ENCODE data around the gene UFD1. TPM values are rescaled to one million over a fixed set of nuclear protein-coding genes. Genes with fewer than 3 reads are reported as not detected.

UFD1 gene
- total RNA-seq, 1 experiment from 2014 or later = 158 TPM

DNA sequence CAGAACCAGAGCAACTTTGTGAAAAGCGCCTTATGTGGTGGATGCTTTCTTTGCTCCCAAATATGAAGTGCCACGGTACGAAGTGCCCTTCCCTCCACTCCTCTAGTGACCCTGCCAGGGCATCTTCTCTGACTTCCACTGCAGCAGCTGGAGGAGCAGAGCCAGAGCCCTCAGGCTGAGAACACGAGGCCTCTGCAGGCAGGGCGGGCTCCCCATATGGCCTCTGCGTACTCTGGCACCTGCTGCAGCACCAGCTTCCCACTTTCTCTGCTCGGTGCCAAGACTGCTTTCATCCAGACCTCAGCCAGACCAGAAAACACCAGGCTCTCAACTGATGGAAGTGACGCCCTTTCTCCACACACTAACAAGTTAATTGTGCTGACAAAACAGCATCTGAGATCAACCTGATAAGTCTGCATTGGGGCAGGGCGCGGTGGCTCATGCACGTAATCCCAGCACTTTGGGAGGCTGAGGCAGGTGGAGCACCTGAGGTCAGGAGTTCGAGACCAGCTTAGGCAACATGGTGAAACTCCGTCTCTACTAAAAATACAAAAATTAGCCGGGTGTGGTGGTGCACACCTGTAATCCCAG is 12.8 kb downstream of the UFD1 start:
- no peak for DNase-seq (ENCODE audit: low read depth in 1 of 2, low spot score in 2 of 2)
- Histone ChIP-seq H3K27ac (no peak overlapping the region), H3K9me3 (replicated peaks) (no peaks in the 10 kb centered on the region), H3K36me3 (peaks cover 89% of the 10 kb centered on the region), H3K4me1 (replicated peaks) (peaks cover 24% of the 10 kb centered on the region), H3K4me3 (no peak overlapping the region), H3K27me3 (replicated peaks) (no peaks in the 10 kb centered on the region)

- no peaks in the 10 kb centered on the region for H3K27me3 ChIP-seq (replicated peaks)
- DNase-seq (ENCODE audit: low read depth in 1 of 2, low spot score in 2 of 2) = no peak
- no peaks in the 10 kb centered on the region for H3K9me3 ChIP-seq (replicated peaks)
- H3K27ac ChIP-seq = no peak overlapping the region; the same call in 1 of the 2 replicates
- peaks cover 86% of the 10 kb centered on the region for H3K36me3 ChIP-seq
- no peak overlapping the region for H3K4me3 ChIP-seq
- H3K4me1 ChIP-seq (replicated peaks) = peaks cover 24% of the 10 kb centered on the region
Observed at GRCh38 chr22:19464975-19465374, 14.0 kb downstream of the UFD1 start.

DNA sequence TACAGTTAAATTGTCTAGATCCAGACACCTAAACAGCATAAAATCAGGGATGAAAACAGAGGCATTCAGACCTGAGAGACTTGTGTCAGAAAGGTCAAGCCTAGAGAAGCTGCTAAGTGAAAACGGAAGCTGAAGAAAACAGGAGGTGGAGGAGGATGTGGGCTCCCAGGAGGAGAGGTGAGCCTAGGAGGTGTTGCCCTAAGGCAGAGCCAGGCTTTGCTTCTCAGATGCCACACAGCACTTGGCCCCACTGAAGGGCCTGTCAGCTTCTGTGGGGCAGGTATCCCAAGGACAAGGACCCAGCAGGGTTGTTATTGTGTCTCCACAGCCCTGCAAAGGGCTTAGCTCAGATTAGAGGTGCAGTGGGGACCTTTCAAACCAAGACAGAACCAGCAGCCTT is 14.4 kb downstream of the UFD1 start:
- H3K27ac ChIP-seq = peak overlapping the region; percentile 44
- H3K4me3 ChIP-seq = no peak overlapping the region
- no peak for DNase-seq (ENCODE audit: low read depth in 1 of 2, low spot score in 2 of 2)
- no peaks in the 10 kb centered on the region for H3K9me3 ChIP-seq (replicated peaks)
- H3K36me3 ChIP-seq = peaks cover 84% of the 10 kb centered on the region
- no peaks in the 10 kb centered on the region for H3K27me3 ChIP-seq (replicated peaks)
- peaks cover 24% of the 10 kb centered on the region for H3K4me1 ChIP-seq (replicated peaks)

- Histone ChIP-seq H3K27ac (peak overlapping the region; percentile 44), H3K4me3 (no peak overlapping the region), H3K4me1 (replicated peaks) (peaks cover 24% of the 10 kb centered on the region), H3K9me3 (replicated peaks) (no peaks in the 10 kb centered on the region), H3K27me3 (replicated peaks) (no peaks in the 10 kb centered on the region), H3K36me3 (peaks cover 82% of the 10 kb centered on the region)
- peak; percentile 83 for DNase-seq (ENCODE audit: low read depth in 1 of 2, low spot score in 2 of 2)
Observed at GRCh38 chr22:19463491-19464469, 15.2 kb downstream of the UFD1 start.

DNA sequence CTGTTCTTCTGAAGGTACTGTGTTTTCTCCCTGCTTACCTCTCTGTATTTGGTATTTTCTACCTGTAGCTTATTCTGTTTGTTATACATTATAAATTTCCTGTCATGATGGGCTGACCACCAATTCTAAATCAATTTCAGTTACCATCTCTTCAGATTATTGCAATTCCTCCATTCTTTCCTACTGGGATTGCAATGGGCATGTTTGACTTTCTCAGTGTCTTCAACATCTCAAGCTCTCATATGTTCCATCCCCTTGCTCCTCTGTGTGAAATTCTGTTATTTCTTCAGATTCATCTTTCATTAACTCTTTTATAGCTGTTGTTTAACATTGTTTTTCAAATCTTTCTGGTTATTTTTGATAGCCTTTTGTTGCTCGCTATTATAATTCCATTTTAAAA is 16.0 kb downstream of the UFD1 start:
- Histone ChIP-seq H3K27ac (peak overlapping the region; percentile 9), H3K4me1 (replicated peaks) (peaks cover 26% of the 10 kb centered on the region), H3K27me3 (replicated peaks) (no peaks in the 10 kb centered on the region), H3K4me3 (no peak overlapping the region), H3K9me3 (replicated peaks) (no peaks in the 10 kb centered on the region), H3K36me3 (peaks cover 82% of the 10 kb centered on the region)
- no peak for DNase-seq (ENCODE audit: low read depth in 1 of 2, low spot score in 2 of 2)

DNA sequence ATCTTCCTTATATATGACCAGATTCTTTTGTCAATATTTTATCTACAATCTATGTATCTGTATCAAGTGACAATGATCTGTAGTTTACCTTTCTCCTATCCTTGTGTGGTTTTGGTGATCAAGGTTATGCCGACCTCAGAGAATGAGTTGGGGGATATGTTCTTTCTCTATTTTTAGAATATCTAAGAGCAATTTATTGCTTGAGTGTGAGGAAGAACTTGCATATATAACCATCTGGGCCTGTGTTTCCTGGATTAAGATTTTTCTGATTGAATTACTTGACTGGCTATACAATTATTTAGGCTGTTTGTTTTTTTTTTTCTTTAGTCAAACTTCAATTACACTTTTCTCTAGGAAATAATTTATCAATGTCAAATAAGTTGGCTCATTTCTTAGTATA is 17.5 kb downstream of the UFD1 start:
- no peak overlapping the region for H3K4me3 ChIP-seq

DNA sequence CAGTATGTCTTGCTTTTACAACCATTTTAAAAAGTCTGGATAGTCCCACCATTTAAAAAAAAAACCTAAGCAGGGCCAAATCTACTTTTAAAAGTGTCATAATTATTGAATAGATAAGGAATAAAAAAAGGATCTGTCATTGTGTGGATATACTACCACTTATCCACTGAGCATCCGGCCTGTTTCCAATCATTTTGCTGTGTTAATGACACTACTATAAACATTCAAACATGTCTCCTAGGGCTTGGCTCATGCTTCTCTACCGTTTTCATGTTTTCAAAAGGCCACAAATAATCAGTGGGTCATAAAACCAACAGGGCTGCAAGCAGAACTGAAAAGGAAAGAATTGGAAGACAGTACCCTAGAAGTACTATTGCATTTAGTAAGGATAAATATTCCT is 19.0 kb downstream of the UFD1 start:
- Histone ChIP-seq H3K4me1 (replicated peaks) (peaks cover 54% of the 10 kb centered on the region), H3K9me3 (replicated peaks) (no peaks in the 10 kb centered on the region), H3K27me3 (replicated peaks) (no peaks in the 10 kb centered on the region), H3K36me3 (peaks cover 82% of the 10 kb centered on the region), H3K4me3 (no peak overlapping the region), H3K27ac (no peak overlapping the region)
- DNase-seq (ENCODE audit: low read depth in 1 of 2, low spot score in 2 of 2) = no peak

More for the DNA sequence above, 17.5 kb downstream of the UFD1 start:
- no peak for DNase-seq (ENCODE audit: low read depth in 1 of 2, low spot score in 2 of 2)
- peaks cover 41% of the 10 kb centered on the region for H3K4me1 ChIP-seq (replicated peaks)
- H3K36me3 ChIP-seq = peaks cover 82% of the 10 kb centered on the region
- no peak overlapping the region for H3K27ac ChIP-seq
- no peaks in the 10 kb centered on the region for H3K9me3 ChIP-seq (replicated peaks)
- H3K27me3 ChIP-seq (replicated peaks) = no peaks in the 10 kb centered on the region

- Histone ChIP-seq H3K27me3 (replicated peaks) (no peaks in the 10 kb centered on the region), H3K36me3 (peaks cover 88% of the 10 kb centered on the region), H3K4me3 (no peak overlapping the region), H3K27ac (no peak overlapping the region), H3K9me3 (replicated peaks) (no peaks in the 10 kb centered on the region), H3K4me1 (replicated peaks) (peaks cover 41% of the 10 kb centered on the region)
- DNase-seq (ENCODE audit: low read depth in 1 of 2, low spot score in 2 of 2) = no peak
Observed at GRCh38 chr22:19457828-19458428, 21.1 kb downstream of the UFD1 start.

GRCh38 chr22:19456541-19456940 is 22.5 kb downstream of the UFD1 start:
- DNase-seq (ENCODE audit: low read depth in 1 of 2, low spot score in 2 of 2) = peak; percentile 60 to 83
- Histone ChIP-seq H3K9me3 (replicated peaks) (no peaks in the 10 kb centered on the region), H3K4me1 (replicated peaks) (peaks cover 39% of the 10 kb centered on the region), H3K27me3 (replicated peaks) (no peaks in the 10 kb centered on the region), H3K36me3 (peaks cover 91% of the 10 kb centered on the region), H3K4me3 (no peak overlapping the region), H3K27ac (peak overlapping the region; percentile 82)

- no peaks in the 10 kb centered on the region for H3K27me3 ChIP-seq (replicated peaks)
- peak; percentile 64 to 86 for DNase-seq (ENCODE audit: low read depth in 1 of 2, low spot score in 2 of 2)
- peak overlapping the region; percentile 82 for H3K27ac ChIP-seq
- H3K4me3 ChIP-seq = no peak overlapping the region
- peaks cover 39% of the 10 kb centered on the region for H3K4me1 ChIP-seq (replicated peaks)
- no peaks in the 10 kb centered on the region for H3K9me3 ChIP-seq (replicated peaks)
- peaks cover 90% of the 10 kb centered on the region for H3K36me3 ChIP-seq
Observed at GRCh38 chr22:19455585-19456370, 23.2 kb downstream of the UFD1 start.

- H3K27me3 ChIP-seq (replicated peaks) = no peaks in the 10 kb centered on the region
- no peak overlapping the region for H3K4me3 ChIP-seq
- peaks cover 93% of the 10 kb centered on the region for H3K36me3 ChIP-seq
- H3K27ac ChIP-seq = peak overlapping the region; percentile 82
- H3K9me3 ChIP-seq (replicated peaks) = no peaks in the 10 kb centered on the region
- no peak for DNase-seq (ENCODE audit: low read depth in 1 of 2, low spot score in 2 of 2)
- H3K4me1 ChIP-seq (replicated peaks) = peaks cover 39% of the 10 kb centered on the region
Observed at GRCh38 chr22:19455033-19455432, 24.0 kb downstream of the UFD1 start.

DNA sequence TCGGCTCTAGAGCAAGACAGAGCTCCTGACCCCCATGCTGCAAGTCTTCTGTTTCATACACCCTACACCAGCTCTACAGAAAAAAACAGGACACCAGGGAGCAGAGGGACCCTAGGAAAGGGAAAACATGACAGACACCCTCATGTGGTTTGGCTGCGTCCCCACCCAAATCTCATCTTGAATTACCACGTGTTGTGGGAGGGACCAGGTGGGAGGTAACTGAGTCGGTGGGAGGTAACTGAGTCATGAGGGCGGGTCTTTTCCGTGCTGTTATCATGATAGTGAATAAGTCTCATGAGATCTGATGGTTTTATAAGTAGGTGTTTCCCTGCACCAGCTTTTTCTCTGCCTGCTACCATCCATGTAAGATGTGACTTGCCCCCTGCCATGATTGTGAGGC is 24.8 kb downstream of the UFD1 start:
- Histone ChIP-seq H3K4me3 (no peak overlapping the region), H3K27ac (no peak overlapping the region), H3K4me1 (replicated peaks) (peaks cover 39% of the 10 kb centered on the region), H3K36me3 (peaks cover 97% of the 10 kb centered on the region), H3K9me3 (replicated peaks) (no peaks in the 10 kb centered on the region), H3K27me3 (replicated peaks) (no peaks in the 10 kb centered on the region)
- no peak for DNase-seq (ENCODE audit: low read depth in 1 of 2, low spot score in 2 of 2)

GRCh38 chr22:19453718-19454117 is 25.3 kb downstream of the UFD1 start:
- Histone ChIP-seq H3K27me3 (replicated peaks) (no peaks in the 10 kb centered on the region), H3K27ac (no peak overlapping the region), H3K4me1 (replicated peaks) (peaks cover 40% of the 10 kb centered on the region), H3K4me3 (no peak overlapping the region), H3K36me3 (peaks cover 97% of the 10 kb centered on the region), H3K9me3 (replicated peaks) (no peaks in the 10 kb centered on the region)
- no peak for DNase-seq (ENCODE audit: low read depth in 1 of 2, low spot score in 2 of 2)

All from SJSA1 (cell line).